Measurements from ENCODE around the gene LRIG1. TPM values are rescaled to one million over a fixed set of nuclear protein-coding genes. Genes with fewer than 3 reads are reported as not detected.

LRIG1 gene
- total RNA-seq = 50.8 TPM

- intact Hi-C loops (cut with DNase I) = no loop called here
- DNase-seq (ENCODE audit: low spot score) (peak; percentile 99), ATAC-seq (peak; percentile 98)
These were observed at the start of gene LRIG1 for GRCh38 chr3:66500576-66501482. LRIG1 (minus strand) TSS chr3:66501022; CDS start chr3:66500407, 615 bp downstream.

GRCh38 chr3:66544619-66545429, 44.0 kb upstream of the LRIG1 start:
- no peak for ATAC-seq
- no peak for DNase-seq (ENCODE audit: low spot score)
- intact Hi-C loops (cut with DNase I) = no loop called here

- DNase-seq (ENCODE audit: low spot score) (no peak), ATAC-seq (no peak)
- intact Hi-C loops (cut with DNase I) = no loop called here
These were observed 41.3 kb upstream of the LRIG1 start for GRCh38 chr3:66542153-66542552.

- DNase-seq (ENCODE audit: low spot score) (no peak), ATAC-seq (no peak)
- intact Hi-C loops (cut with DNase I) = no loop called here
These were observed 38.7 kb upstream of the LRIG1 start for GRCh38 chr3:66539466-66539989.

- no peak for DNase-seq (ENCODE audit: low spot score)
- ATAC-seq = no peak
- intact Hi-C loops (cut with DNase I) = no loop called here
These were observed 37.6 kb upstream of the LRIG1 start for GRCh38 chr3:66538390-66538789.

GRCh38 chr3:66537735-66538134, 36.9 kb upstream of the LRIG1 start:
- DNase-seq (ENCODE audit: low spot score) (no peak), ATAC-seq (no peak)
- intact Hi-C loops (cut with DNase I) = no loop called here

GRCh38 chr3:66536791-66537190, 36.0 kb upstream of the LRIG1 start:
- intact Hi-C loops (cut with DNase I) = no loop called here
- no peak for ATAC-seq
- no peak for DNase-seq (ENCODE audit: low spot score)

GRCh38 chr3:66534304-66534845, 33.6 kb upstream of the LRIG1 start:
- intact Hi-C loops (cut with DNase I) = no loop called here
- ATAC-seq (no peak), DNase-seq (ENCODE audit: low spot score) (no peak)

- ATAC-seq (no peak), DNase-seq (ENCODE audit: low spot score) (no peak)
- intact Hi-C loops (cut with DNase I) = no loop called here
These were observed 31.8 kb upstream of the LRIG1 start for GRCh38 chr3:66532613-66533012.

- intact Hi-C loops (cut with DNase I) = no loop called here
- no peak for ATAC-seq
- DNase-seq (ENCODE audit: low spot score) = no peak
These were observed 31.4 kb upstream of the LRIG1 start for GRCh38 chr3:66532160-66532587.

GRCh38 chr3:66531256-66531655, 30.4 kb upstream of the LRIG1 start:
- ATAC-seq (no peak), DNase-seq (ENCODE audit: low spot score) (no peak)
- intact Hi-C loops (cut with DNase I) = no loop called here

- DNase-seq (ENCODE audit: low spot score) = no peak
- intact Hi-C loops (cut with DNase I) = no loop called here
These were observed 26.4 kb upstream of the LRIG1 start for GRCh38 chr3:66527246-66527645.

GRCh38 chr3:66525771-66526170, 24.9 kb upstream of the LRIG1 start:
- no peak for ATAC-seq
- intact Hi-C loops (cut with DNase I) = no loop called here
- no peak for DNase-seq (ENCODE audit: low spot score)

More at GRCh38 chr3:66527246-66527645, 26.4 kb upstream of the LRIG1 start:
- ATAC-seq = no peak

- intact Hi-C loops (cut with DNase I) = no loop called here
- ATAC-seq = no peak
- DNase-seq (ENCODE audit: low spot score) = no peak
These were observed 19.9 kb upstream of the LRIG1 start for GRCh38 chr3:66520724-66521123.

- intact Hi-C loops (cut with DNase I) = no loop called here
- no peak for DNase-seq (ENCODE audit: low spot score)
- no peak for ATAC-seq
These were observed 17.8 kb upstream of the LRIG1 start for GRCh38 chr3:66518644-66519043.

- no peak for DNase-seq (ENCODE audit: low spot score)
- peak; percentile 69 for ATAC-seq
- intact Hi-C loops (cut with DNase I) = no loop called here
These were observed 17.3 kb upstream of the LRIG1 start for GRCh38 chr3:66518126-66518525.

- ATAC-seq = no peak
- intact Hi-C loops (cut with DNase I) = no loop called here
- DNase-seq (ENCODE audit: low spot score) = no peak
These were observed 16.4 kb upstream of the LRIG1 start for GRCh38 chr3:66517241-66517640.

GRCh38 chr3:66508461-66508860, 7.6 kb upstream of the LRIG1 start:
- ATAC-seq (no peak), DNase-seq (ENCODE audit: low spot score) (no peak)
- intact Hi-C loops (cut with DNase I) = no loop called here

- no peak for ATAC-seq
- DNase-seq (ENCODE audit: low spot score) = no peak
- intact Hi-C loops (cut with DNase I) = no loop called here
These were observed 6.8 kb upstream of the LRIG1 start for GRCh38 chr3:66507423-66508260.

Data from sciatic nerve (tissue), 2 donors.